A172 (cell line): ENCODE measurements around the gene UBL7. TPM values are rescaled to one million over a fixed set of nuclear protein-coding genes. Genes with fewer than 3 reads are reported as not detected.
"Not testable (repeated sequence)": the region's sequence is repeated elsewhere in the genome, so short reads cannot be mapped to it uniquely, and the experiment has no call there.

Experiments used
- DNase-seq: peaks from one replicate; pipeline ENCODE4 v3.0.0-alpha.2; 2015; ENCODE audit warnings: low spot score
- total RNA-seq: library from RNA; depleted of rRNA; stranded (reverse); fragments of >200 nt; shearing (Covaris generic); gene quantifications from 2 replicates; pipeline ENCODE4 v1.2.3, GENCODE V29; 2014; rRNA removed

Gene UBL7, protein sequence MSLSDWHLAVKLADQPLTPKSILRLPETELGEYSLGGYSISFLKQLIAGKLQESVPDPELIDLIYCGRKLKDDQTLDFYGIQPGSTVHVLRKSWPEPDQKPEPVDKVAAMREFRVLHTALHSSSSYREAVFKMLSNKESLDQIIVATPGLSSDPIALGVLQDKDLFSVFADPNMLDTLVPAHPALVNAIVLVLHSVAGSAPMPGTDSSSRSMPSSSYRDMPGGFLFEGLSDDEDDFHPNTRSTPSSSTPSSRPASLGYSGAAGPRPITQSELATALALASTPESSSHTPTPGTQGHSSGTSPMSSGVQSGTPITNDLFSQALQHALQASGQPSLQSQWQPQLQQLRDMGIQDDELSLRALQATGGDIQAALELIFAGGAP
- 102 and 137 TPM in 2 replicates for total RNA-seq

DNA sequence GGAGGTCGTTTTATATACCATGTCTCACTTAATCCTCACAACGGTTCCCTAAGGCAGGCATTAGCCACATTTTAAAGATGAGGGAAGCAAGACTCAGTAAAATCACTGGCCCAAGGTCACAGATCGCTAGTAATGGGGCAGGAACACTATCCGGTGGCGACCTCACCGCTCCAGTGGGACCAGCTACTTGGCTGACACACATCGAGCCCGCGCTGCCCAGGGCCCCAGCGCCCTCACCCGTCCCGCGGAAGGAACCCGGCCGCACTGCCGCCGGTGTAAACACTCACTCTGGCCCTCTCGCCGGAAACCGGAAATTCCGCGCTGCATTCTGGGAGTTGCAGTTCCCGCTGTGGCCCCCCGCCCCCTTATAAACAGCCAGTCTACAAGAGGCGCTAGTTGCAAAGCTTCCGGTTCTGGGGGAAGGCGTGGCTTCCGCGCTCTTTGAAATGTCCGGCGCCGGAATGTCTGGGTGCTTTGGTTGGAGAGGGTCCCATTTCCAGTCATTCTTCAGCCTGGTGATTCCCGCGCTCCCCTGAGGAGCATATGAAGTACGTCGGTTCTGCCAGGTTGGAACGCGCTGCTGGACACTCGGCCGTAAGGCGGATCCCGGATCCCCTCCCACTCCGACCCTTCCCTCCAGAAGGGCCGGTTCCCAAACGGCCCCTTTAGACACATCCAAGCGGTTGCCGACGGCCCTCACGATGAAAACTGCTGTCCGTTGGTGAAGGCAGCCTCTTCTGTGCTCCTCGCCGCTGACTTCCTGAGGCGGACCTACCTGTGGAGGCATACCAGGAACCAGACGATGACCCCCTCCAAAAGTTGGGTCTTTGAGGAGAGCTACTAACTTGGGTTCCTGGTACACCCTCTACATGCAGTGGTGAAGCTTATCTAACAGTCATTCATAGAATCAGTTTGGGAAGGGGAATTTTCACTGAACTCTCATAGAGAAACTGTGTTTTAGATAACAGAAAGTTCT, at the start of gene UBL7:
TSS of gene UBL7 (minus strand) at position 290 of the 976 bp plus-strand sequence. CDS start 2,293 bp downstream, outside the sequence.
- DNase-seq, result peak; percentile 96

DNA sequence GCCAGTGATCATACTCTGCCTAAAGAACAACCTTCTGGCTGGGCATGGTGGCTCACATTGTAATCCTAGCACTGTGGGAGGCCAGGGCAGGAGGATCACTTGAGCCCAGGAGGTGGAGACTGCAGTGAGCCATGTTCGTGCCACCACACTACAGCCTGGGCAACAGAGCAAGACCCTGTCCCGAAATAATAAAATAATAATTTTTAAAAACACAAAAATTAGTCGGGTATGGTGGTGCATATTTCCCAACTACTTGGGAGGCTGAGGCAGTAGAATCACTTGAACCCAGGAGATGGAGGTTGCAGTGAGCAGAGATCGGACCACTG, 45.5 kb upstream of the UBL7 start:
- no peak for DNase-seq

DNA sequence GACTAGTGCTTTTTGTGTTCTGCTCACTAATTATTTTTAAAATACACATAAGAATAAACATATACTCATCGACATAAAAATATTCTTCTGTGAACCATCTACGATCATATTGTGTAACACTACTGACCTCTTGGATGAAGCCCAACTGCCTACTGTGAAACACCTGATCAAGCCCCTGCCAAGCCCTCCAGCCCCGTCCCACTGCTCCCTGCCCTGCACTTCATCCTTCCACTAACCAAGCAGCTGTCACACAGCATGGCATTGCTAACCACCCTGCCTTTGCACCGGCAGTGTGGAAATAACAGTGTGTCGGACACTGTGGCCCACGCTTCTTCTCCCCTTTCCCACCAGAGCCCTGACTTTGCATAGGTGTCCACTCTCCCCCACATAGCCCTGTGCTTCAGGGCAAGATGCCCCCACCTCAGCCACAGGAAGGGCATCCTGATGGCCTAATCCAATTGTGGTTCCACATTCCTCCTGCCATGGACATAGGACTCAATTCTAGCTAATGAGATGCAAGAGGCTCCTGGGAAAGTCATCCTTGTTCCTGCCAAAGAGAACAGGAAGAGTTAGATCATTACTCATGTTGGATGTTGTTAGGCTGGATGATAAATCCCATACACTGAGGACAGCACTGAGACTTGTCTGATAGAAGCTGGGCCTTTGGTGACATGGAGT, 45.0 kb upstream of the UBL7 start:
- DNase-seq, result peak; percentile 26

DNA sequence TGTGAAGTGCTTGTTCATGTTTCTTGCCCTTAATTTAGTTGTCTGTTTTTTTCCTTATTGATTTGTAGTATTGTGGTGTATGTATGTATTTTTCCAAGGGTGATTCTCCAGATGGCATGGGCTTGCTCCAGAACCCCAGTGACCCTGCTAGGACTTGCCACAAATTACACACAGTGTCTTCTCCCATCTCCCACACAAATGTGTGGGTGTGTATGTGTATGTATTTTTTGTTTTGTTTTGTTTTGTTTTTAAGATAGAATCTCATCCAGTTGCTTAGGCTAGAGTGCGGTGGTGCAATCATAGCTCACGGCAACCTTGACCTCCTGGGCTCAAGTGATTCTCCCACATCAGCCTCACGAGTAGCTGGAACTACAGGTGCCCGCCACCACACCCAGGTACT, 43.9 kb upstream of the UBL7 start:
- DNase-seq, result no peak

DNA sequence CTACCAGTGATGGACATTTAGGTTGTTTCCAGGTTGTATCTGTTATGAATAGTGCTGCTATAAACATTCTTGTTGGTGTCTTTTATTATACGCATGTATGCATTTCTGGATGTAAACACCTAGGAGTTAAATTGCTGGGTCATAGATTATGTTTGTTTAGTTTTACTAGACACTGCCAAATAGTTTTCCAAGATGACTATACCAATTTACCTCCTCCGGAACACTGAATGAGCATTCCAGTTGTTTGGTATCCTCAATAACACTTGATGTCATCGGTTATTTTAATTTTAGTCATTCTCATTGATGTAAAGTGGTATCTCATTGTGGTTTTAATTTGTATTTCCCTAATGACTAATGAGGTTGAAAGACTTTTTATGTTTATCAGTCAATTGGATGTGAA, 43.5 kb upstream of the UBL7 start:
- no peak for DNase-seq

DNA sequence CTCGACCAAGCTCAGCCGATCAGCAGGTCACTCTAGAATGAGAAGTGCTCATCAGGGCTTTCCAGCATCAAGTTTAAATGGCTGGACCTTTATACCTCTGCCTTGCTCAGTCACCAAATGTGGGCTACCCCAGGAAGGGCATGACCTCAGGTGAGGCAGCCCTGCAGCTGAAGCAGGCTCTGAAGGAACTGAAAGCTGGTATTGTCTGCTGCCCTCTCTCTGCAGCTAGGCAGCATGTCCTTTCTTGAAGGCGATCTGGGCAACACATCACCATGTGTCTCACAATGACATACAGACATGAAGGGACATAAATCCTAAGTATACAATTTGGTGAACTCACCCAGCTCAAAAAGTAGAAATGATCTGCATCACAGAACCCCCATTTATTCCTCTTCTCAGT, 41.3 kb upstream of the UBL7 start:
- no peak for DNase-seq

DNA sequence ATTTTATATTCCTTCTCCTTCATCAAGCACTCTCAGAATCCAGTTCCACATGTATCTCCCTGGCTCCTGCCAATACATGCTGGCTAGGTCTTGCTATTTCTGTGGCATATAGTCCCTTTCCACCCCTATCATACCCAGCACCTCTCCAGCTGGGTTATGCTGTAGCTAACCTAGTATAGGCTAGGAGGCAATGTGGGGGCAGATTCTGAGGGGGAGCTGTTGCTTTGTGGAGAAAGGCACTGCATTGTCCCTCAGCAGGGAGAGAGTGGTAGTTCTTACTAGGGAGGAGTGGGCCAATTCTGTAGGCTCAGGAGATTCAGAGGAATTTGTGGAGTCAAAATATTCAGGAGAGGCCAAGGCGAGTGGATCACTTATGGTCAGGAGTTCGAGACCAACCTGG, 39.4 kb upstream of the UBL7 start:
- no peak for DNase-seq

DNA sequence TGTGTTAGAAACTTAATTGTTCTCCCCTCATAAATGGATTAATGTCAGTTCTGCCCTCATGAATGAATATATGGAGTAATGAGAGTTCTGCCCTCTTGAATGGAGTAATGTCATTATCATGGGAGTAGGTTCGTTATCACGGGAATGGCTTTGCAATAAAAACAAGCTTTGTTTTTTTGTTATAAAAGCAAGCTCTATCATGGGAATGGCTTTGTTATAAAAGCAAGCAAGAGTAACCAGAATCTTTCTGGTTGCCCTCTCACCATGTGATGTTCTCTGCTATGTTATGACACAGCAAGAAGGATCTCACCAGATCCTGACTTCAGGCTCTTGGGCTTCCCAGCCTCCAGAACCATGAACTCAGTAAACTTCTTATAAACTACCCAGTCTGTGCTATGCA, 38.4 kb upstream of the UBL7 start:
- DNase-seq, result no peak

DNA sequence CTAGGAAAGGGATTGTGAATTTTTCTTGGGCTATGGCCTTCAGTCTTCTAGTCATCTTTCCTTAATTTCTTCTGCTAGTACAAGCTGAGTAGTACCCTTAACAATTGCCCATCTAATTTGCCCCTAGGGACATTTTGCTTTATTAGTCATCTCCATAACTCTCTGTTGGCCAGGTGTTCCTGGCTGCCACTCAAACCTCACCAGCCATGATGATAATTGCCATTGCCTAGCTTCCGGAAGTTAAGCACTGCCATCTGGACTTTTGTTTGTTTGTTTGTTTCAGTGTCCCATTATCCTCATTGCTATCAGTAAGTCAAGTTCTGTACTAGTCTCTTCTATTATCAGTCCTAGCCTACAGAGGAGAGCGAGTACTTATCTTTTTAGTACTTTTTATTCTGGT, 36.6 kb upstream of the UBL7 start:
- DNase-seq, result peak; percentile 66

DNA sequence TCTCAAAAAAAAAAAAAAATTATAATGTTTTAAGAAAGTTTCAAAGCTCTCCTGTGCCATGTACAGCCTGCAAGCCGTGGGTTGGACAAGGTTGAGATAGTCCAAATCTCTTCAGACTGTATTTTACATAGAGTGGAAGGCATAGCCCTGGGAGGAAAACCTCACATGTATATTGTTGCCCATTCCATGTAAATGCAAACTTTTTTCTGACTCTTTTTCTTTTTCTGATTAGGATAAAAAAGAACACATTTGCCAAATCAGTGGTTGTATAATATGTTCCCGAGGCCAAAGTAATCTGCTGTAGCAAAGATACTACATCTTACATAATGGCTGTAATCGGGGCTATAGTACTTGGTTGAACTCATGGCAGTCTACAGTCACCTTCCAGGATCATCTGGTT, 35.7 kb upstream of the UBL7 start:
- DNase-seq, result no peak

DNA sequence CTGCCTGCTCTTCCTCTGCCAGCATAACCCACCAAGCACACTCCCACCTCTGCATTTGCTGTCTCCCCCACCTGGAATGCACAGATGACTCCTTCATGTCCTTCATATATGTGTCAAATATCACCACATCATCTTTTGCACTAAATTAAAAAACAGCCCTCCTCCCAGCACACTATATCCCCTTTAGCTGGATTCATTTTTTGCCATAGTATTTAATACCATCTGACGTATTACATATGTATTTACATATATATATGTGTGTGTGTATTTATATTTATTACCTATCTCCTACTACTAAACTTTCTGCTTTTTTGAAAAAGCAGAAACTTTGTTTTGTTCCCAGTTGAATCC, 29.4 kb upstream of the UBL7 start:
- DNase-seq, result no peak

DNA sequence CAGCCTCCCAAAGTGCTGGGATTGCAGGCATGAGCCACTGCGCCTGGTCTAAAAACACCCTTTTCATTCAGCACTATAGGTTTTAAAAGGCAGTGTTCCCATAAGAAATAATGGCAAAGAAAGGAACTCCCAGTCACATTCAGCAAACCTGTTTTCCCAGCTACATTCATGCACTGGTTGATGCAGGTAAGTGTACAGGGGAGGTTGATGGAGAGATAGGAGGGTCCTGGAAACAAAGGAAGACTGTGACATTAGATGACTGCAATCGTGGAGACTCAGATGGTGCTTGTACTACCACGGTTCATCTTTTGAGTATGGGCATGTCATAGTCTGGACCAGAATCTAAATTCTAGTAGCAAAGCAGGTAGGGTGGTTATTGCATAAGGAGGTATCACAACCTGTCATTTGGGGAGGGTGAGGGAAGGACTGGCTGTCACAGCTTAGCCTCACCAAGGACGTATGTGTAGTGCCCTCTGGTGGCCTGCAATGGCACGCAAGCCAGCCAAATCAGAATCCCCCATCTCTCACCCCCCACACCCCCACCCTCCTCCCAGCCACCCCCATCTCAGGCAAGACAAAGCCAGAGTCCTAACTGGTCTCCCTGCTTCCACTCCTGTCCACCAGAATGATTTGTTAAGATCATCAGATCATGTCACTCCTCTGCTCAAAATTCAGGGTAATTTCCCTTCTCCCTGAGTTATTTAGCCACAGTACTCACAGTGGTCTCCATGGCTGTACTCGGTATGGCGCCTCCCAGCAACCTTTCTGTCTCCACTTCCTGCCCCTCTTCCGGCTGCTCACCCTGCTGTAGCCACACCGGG, 28.8 kb upstream of the UBL7 start:
- DNase-seq, result peak; percentile 40

DNA sequence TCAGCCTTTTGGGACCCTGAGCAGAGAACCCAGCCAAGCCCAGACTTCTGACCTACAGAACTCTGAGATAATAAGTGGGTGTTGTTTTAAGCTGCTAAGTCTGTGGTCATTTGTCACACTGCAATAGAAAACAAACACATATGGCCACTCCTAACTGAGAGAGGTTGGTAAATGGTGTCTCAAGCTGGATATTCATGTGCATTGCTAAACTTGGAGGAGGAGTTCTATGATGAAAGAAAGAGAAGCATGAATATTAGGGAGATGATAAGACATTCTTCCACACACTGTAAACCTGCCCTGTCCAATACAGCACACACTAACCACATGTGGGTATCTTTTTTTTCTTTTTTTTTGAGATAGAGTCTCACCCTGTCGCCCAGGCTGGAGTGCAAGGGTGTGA, 27.8 kb upstream of the UBL7 start:
- no peak for DNase-seq

DNA sequence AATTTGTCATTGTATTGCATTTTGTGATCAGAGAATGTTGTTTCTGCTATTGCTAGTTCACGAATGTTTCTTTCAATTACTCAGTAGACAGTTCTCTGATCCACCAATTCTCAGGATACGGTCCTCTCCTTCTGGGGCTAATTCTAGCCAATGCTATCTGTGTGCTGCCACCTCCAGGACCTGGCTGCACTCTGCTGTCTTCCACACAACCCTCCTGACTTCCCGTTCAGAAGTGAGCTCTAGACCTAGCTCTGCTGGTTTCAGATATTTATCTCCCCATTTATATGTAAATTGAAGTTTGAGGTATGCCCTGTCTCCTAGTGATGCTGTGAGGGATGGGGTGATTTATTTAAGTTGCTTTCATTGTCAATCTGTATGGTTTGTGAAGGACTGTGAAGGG, 21.7 kb upstream of the UBL7 start:
- DNase-seq, result no peak

DNA sequence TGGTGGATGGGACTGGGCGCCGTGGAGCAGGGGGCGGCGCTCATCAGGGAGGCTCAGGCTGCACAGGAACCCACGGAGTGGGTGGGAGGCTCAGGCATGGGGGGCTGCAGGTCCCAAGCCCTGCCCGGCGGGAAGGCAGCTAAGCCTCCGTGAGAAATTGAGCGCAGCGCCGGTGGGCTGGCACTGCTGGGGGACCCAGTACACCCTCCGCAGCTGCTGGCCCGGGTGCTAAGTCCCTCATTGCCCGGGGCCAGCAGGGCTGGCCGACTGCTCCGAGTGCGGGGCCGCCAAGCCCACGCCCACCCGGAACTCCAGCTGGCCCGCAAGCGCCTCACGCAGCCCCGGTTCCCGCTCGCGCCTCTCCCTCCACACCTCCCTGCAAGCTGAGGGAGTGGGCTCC, 19.4 kb upstream of the UBL7 start:
- DNase-seq, result not testable (repeated sequence)

DNA sequence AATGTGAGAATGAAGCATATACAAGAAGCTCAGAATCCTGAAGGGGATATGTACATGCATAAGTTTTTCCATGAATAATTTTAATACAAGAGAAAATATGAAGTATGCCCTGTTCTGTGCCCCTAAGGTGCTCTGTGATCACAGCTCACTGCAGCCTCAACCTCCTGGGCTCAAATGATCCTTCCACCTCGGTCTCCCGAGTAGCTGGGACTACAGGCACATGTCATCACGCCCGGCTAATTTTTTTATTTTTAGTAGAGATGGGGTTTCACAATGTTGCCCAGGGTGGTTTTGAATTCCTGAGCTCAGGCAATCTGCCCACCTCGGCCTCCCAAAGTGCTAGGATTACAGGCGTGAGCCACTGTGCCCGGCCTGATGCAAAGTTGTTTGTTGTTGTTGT, 10.7 kb upstream of the UBL7 start:
- not testable (repeated sequence) for DNase-seq

DNA sequence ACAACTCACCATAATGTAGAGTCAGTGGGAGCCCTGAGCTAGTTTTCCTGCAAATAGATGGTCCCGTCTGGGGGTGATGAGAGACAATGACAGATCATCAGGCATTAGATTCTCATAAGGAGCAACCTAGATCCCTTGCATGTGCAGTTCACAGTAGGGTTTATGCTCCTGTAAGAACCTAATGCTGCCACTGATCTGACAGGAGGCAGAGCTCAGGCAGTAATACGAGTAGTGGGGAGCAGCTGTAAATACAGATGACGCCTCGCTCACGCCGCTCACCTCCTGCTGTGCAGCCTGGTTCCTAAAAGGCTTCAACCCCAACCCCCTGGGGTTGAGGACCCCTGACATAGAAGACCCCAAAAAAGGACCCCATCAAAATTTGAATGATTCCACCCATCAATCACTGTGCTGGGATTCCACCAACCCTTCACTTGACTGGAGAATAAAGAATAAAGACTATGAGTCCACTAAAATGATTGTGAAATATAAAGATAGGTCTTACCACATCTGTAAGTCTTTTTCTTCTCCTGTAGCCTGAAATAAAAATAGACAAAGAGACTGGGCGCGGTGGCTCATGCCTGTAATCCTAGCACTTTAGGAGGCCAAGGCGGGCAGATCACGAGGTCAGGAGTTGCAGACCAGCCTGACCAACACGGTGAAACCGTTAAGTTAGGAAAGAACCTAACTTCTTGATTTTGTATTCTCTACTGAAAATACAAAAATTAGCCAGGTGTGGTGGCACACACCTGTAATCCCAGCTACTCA, 9.9 kb upstream of the UBL7 start:
- no peak for DNase-seq

DNA sequence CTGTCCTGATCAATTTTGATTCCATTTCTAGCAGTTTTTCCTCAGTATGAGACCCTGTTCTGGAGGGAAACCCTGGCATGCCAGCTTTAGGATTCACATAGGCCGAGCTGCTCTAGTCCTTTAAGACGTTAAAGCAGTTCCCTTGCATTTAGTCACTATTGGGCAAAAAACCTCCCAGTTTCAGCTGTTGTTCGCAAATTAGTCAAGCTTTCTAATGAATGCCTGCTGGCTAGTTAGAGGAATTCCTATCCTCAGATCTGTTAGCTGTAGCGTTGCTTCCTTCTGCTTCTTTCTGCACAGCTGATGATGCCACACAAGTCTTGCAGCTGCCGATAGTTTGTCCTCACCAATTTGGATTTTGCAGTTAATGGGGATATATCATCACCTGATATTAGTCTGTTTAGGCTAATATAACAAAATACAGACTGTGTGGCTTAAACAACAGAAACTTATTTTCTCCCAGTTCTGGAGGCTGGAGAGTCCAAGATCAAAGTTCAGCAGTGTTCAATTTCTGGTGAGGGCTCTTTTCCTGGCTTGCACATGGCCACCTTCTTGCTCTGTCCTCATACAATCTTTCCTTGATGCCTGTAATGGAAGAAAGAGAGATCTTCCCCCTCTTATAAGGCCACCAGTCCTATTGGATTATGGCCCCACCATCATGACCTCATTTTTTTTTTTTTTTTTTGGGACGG, 7.5 kb upstream of the UBL7 start:
- DNase-seq, result no peak

DNA sequence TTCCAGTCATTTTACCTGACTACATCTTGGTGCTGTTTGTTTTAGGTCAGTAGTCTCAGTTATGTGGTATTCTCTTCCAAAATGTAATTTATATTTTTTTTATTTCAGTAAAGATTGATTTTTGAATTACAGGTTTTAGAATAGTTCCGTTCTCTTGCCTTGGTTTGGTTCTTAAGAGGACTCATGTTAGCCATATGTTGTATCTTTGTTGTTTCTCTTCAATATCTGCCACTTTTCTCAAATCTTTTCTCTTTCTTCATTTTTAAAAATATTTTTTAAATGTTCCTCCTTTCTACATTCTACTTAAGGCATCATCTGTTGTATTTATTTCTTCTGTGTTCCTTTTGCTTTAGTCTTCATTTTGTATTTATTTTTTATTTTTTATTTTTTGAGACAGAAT, 5.6 kb upstream of the UBL7 start:
- no peak for DNase-seq

DNA sequence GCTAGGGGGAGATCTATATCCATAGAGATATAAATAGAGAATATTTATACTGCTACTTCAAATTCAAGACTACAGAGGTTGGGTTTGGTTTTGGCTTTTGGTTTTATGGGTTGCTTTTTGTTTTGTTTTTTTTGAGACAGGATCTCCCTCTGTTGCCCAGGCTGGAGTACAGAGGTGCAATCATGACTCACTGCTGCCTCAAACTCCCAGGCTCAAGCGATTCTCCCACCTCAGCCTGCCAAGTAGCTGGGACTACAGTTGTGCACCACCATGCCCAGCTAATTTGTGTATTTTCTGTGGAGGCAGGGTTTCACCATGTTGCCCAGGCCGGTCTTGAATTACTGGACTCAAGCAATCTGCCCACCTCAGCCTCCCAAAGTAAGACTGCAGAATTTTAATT, 3.9 kb upstream of the UBL7 start:
- DNase-seq, result no peak
